Measurements from ENCODE around the gene ARHGEF1. TPM values are rescaled to one million over a fixed set of nuclear protein-coding genes. Genes with fewer than 3 reads are reported as not detected.

The ARHGEF1 gene
- polyA plus RNA-seq, 1 donor (not counting 4 experiments of a cell fraction or from before 2014, with no cell fraction given) = 30.5 TPM

DNA sequence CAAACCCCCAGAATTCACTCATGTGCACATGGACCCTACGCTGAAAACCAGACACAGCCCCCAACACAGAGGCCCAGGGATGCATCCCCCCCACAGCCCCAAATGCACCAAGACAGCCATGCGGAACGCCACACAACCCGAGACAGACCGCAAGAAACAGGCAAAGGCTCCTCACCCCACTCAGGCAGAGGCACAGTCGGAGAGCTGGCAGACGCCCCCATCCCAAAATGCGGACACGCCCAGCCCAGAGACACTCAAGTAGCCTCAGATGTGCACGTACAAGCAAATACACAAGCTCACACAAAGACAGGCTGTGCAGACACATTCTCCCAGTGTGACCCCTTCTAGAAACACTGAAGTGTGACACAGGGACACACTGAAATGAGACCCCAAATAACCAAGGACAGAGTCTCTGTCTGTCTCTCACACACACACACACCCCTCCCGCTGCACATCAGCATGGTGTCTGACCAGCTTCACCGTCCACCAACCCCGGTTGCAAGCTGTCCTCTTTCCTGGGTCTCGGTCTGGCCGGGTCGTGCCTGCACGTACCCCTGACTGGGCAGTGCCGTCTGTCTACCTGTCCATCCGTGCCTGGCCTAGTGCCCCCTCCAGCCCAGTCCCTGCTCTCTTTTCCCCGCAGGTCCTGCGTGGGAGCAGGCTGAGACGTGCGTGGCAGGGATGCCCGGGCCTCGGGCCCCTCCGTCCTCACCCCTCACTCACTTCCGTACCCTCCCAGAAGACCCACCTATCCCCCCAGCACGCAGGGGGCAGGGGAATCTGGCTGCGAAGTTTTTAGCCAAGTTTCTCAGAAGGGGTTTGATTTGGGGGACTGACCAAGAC is 29.1 kb downstream of the ARHGEF1 start:
- Histone ChIP-seq H3K79me2 (ENCODE audit: control insufficient read depth, insufficient read depth, low read length) (no peaks in the 10 kb centered on the region), H3K27me3 (ENCODE audit: control insufficient read depth, extremely low read depth, insufficient read depth, low read length) (peaks cover 68% of the 10 kb centered on the region), H3K36me3 (ENCODE audit: control insufficient read depth in 2 of 2, extremely low read depth in 1 of 2, insufficient read depth in 2 of 2, low read length in 2 of 2) (peaks cover under 1% of the 10 kb centered on the region in 2 experiments), H3K4me1 (ENCODE audit: control insufficient read depth, extremely low read depth, insufficient read depth, low read length) (no peaks in the 10 kb centered on the region), H3K27ac (ENCODE audit: control insufficient read depth, insufficient read depth, low read length) (no peak overlapping the region), H3K9me3 (ENCODE audit: control insufficient read depth, low read depth, low read length) (no peaks in the 10 kb centered on the region), H3K4me3 (ENCODE audit: control insufficient read depth in 2 of 3, extremely low read depth in 1 of 3, insufficient read depth in 2 of 3, low read depth in 1 of 3, low read length in 3 of 3) (no peak overlapping the region), H3K9ac (ENCODE audit: control insufficient read depth, extremely low read depth, insufficient read depth, low read length) (no peak overlapping the region), H2AFZ (ENCODE audit: control insufficient read depth, low read length) (no peak overlapping the region), H3K4me2 (ENCODE audit: control insufficient read depth, extremely low read depth, insufficient read depth, low read depth, low read length) (no peak overlapping the region), H3K9me1 (ENCODE audit: control insufficient read depth, extremely low read depth, insufficient read depth, low read length) (no peaks in the 10 kb centered on the region), H4K20me1 (ENCODE audit: control insufficient read depth, extremely low read depth, insufficient read depth, low read length) (peaks cover 13% of the 10 kb centered on the region)
- TF ChIP-seq, protein P1, sequence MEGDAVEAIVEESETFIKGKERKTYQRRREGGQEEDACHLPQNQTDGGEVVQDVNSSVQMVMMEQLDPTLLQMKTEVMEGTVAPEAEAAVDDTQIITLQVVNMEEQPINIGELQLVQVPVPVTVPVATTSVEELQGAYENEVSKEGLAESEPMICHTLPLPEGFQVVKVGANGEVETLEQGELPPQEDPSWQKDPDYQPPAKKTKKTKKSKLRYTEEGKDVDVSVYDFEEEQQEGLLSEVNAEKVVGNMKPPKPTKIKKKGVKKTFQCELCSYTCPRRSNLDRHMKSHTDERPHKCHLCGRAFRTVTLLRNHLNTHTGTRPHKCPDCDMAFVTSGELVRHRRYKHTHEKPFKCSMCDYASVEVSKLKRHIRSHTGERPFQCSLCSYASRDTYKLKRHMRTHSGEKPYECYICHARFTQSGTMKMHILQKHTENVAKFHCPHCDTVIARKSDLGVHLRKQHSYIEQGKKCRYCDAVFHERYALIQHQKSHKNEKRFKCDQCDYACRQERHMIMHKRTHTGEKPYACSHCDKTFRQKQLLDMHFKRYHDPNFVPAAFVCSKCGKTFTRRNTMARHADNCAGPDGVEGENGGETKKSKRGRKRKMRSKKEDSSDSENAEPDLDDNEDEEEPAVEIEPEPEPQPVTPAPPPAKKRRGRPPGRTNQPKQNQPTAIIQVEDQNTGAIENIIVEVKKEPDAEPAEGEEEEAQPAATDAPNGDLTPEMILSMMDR (optimal IDR thresholded peaks at IDR 0.05 in 1 of 3, IDR thresholded peaks at IDR 0.05 in 1 of 3, conservative IDR thresholded peaks at IDR 0.05 in 1 of 3; ENCODE audit: extremely low read depth in 1 of 3, insufficient read depth in 2 of 3, low read length in 3 of 3) = no peak
- TF ChIP-seq EZH2 (IDR thresholded peaks at IDR 0.05; ENCODE audit: low read length) = peak; percentile 100
- DNase-seq (ENCODE audit: low read depth, low spot score) (no peak), FAIRE-seq (no peak)
- dilution Hi-C loops (cut with MboI; ENCODE audit: extremely low pct_ligation_motif_present, low sequenced_read_pairs) = no loop called here

DNA sequence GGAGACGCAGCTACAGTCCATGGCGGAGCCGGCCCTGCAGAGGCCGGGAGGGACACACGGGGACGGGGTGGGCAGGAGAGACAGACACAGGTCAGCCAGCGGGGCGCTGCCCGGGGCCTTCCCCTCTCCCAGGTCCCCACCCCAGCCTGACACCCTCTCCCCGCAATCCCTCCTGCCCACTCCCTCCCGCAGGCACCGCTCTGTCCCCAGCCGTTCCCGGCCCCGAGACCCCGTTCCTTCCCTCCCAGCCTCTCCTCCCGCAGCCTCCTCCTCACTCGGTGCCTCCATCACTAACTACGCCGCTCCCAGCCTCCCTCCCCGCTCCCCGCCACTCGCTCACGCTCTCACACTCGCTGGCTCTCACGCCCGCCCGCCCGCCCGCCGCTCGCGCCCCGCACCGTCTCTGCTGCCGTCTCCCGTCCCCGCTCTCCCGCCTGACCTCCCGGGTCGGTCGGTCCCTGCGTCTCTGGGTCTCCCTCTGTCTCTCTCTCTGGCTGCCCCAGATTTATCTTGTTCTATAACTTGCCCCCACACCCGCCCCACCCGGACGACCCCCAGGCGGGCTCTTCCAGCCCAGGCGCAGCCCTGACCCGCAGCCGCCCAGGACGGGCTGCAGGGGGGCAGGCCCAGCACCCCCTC is 30.0 kb downstream of the ARHGEF1 start:
- Histone ChIP-seq H4K20me1 (ENCODE audit: control insufficient read depth, extremely low read depth, insufficient read depth, low read length) (peaks cover 13% of the 10 kb centered on the region), H3K27me3 (ENCODE audit: control insufficient read depth, extremely low read depth, insufficient read depth, low read length) (peaks cover 77% of the 10 kb centered on the region), H3K4me3 (ENCODE audit: control insufficient read depth in 2 of 3, extremely low read depth in 1 of 3, insufficient read depth in 2 of 3, low read depth in 1 of 3, low read length in 3 of 3) (no peak overlapping the region), H3K27ac (ENCODE audit: control insufficient read depth, insufficient read depth, low read length) (no peak overlapping the region), H3K9ac (ENCODE audit: control insufficient read depth, extremely low read depth, insufficient read depth, low read length) (no peak overlapping the region), H3K9me3 (ENCODE audit: control insufficient read depth, low read depth, low read length) (no peaks in the 10 kb centered on the region), H3K79me2 (ENCODE audit: control insufficient read depth, insufficient read depth, low read length) (no peaks in the 10 kb centered on the region), H3K4me1 (ENCODE audit: control insufficient read depth, extremely low read depth, insufficient read depth, low read length) (no peaks in the 10 kb centered on the region), H3K36me3 (ENCODE audit: control insufficient read depth in 2 of 2, extremely low read depth in 1 of 2, insufficient read depth in 2 of 2, low read length in 2 of 2) (no peaks in the 10 kb centered on the region), H3K9me1 (ENCODE audit: control insufficient read depth, extremely low read depth, insufficient read depth, low read length) (no peaks in the 10 kb centered on the region), H2AFZ (ENCODE audit: control insufficient read depth, low read length) (no peak overlapping the region), H3K4me2 (ENCODE audit: control insufficient read depth, extremely low read depth, insufficient read depth, low read depth, low read length) (no peak overlapping the region)
- FAIRE-seq (no peak), DNase-seq (ENCODE audit: low read depth, low spot score) (no peak)
- dilution Hi-C loops (cut with MboI; ENCODE audit: extremely low pct_ligation_motif_present, low sequenced_read_pairs) = no loop called here
- TF ChIP-seq, protein P1 (optimal IDR thresholded peaks at IDR 0.05 in 1 of 3, IDR thresholded peaks at IDR 0.05 in 1 of 3, conservative IDR thresholded peaks at IDR 0.05 in 1 of 3; ENCODE audit: extremely low read depth in 1 of 3, insufficient read depth in 2 of 3, low read length in 3 of 3) = no peak
- no peak for TF ChIP-seq EZH2 (IDR thresholded peaks at IDR 0.05; ENCODE audit: low read length)
